ENCODE measurements around the gene ELK4.

DNA sequence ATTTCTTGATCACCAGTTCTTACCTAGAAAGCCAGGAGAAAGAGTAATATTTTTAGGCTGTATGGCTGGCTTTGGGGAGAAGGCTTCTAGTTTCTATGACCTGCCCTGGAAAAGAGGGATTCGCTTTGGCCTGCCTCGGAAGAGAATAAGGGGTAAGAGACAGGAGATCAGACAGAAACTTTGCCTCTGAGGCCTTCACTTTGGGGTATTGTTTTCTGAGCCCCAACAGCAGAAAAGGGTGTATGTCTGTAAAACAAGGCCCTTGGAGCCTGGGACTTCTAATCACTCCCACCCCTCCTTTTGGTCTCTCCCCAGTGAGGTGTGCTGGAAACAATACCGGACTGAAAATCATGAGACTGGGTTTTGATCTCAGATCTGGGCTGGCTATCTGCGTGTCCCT is 43.4 kb upstream of the ELK4 start:
- TF ChIP-seq, protein P1, sequence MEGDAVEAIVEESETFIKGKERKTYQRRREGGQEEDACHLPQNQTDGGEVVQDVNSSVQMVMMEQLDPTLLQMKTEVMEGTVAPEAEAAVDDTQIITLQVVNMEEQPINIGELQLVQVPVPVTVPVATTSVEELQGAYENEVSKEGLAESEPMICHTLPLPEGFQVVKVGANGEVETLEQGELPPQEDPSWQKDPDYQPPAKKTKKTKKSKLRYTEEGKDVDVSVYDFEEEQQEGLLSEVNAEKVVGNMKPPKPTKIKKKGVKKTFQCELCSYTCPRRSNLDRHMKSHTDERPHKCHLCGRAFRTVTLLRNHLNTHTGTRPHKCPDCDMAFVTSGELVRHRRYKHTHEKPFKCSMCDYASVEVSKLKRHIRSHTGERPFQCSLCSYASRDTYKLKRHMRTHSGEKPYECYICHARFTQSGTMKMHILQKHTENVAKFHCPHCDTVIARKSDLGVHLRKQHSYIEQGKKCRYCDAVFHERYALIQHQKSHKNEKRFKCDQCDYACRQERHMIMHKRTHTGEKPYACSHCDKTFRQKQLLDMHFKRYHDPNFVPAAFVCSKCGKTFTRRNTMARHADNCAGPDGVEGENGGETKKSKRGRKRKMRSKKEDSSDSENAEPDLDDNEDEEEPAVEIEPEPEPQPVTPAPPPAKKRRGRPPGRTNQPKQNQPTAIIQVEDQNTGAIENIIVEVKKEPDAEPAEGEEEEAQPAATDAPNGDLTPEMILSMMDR (IDR thresholded peaks at IDR 0.05) = no peak
- no peak for TF ChIP-seq POLR2A (IDR thresholded peaks at IDR 0.05)

Measured in esophagus squamous epithelium (tissue), 4 donors.